ENCODE results near the gene POLR2L.

Gene POLR2L

GRCh38 chr11:865462-866430 is 23.4 kb upstream of the POLR2L start:
- H3K4me1 ChIP-seq = peaks cover 0 to 12% (median 0%) of the 10 kb centered on the region in 4 donors
- TF ChIP-seq, protein P1, sequence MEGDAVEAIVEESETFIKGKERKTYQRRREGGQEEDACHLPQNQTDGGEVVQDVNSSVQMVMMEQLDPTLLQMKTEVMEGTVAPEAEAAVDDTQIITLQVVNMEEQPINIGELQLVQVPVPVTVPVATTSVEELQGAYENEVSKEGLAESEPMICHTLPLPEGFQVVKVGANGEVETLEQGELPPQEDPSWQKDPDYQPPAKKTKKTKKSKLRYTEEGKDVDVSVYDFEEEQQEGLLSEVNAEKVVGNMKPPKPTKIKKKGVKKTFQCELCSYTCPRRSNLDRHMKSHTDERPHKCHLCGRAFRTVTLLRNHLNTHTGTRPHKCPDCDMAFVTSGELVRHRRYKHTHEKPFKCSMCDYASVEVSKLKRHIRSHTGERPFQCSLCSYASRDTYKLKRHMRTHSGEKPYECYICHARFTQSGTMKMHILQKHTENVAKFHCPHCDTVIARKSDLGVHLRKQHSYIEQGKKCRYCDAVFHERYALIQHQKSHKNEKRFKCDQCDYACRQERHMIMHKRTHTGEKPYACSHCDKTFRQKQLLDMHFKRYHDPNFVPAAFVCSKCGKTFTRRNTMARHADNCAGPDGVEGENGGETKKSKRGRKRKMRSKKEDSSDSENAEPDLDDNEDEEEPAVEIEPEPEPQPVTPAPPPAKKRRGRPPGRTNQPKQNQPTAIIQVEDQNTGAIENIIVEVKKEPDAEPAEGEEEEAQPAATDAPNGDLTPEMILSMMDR (IDR thresholded peaks at IDR 0.05) = no peak
- no peaks in the 10 kb centered on the region for H3K27me3 ChIP-seq
- H3K36me3 ChIP-seq = peaks cover 0 to 81% (median 40%) of the 10 kb centered on the region in 3 donors
- no peak overlapping the region for H3K27ac ChIP-seq
- no peak for DNase-seq
- H3K9me3 ChIP-seq = no peaks in the 10 kb centered on the region
- H3K4me3 ChIP-seq = no peak overlapping the region
- intact Hi-C loops (cut with DNase I; ENCODE audit: low total_unique reads) = no loop called here

DNA sequence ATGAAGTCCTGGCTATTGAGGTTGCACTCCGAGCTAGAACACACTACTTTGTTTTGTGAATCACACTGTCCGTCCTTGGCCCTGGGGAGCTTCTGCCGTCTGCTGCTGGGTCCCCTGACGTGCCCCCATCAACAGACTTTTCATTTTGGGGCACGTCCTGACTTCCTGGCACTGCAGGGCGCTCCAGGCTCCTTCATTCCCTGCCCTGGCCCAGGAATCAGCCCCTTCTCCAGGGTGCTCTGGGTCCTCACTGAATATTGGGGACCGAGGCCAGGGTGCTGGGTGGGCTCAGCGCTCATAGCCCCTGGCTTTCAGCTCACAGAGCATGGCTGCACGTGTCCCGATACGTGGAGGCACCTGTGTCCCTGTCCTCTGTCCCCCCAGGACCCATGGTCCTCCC is 22.6 kb upstream of the POLR2L start:
- peaks cover 0 to 17% (median 3%) of the 10 kb centered on the region in 4 donors for H3K4me1 ChIP-seq
- no peak for DNase-seq
- intact Hi-C loops (cut with DNase I; ENCODE audit: low total_unique reads) = no loop called here

GRCh38 chr11:863910-864827 is 21.8 kb upstream of the POLR2L start:
- Histone ChIP-seq H3K4me1 (peaks cover 0 to 23% (median 9%) of the 10 kb centered on the region in 4 donors), H3K9me3 (no peaks in the 10 kb centered on the region), H3K4me3 (no peak overlapping the region), H3K36me3 (peaks cover 0 to 68% (median 40%) of the 10 kb centered on the region in 3 donors), H3K27ac (no peak overlapping the region), H3K27me3 (no peaks in the 10 kb centered on the region)
- TF ChIP-seq, protein P1 (IDR thresholded peaks at IDR 0.05) = no peak
- intact Hi-C loops (cut with DNase I; ENCODE audit: low total_unique reads) = no loop called here
- no peak for DNase-seq

More for the DNA sequence above, 22.6 kb upstream of the POLR2L start:
- Histone ChIP-seq H3K36me3 (peaks cover 0 to 76% (median 40%) of the 10 kb centered on the region in 3 donors), H3K27me3 (no peaks in the 10 kb centered on the region), H3K27ac (no peak overlapping the region), H3K9me3 (no peaks in the 10 kb centered on the region), H3K4me3 (no peak overlapping the region)
- TF ChIP-seq, protein P1 (IDR thresholded peaks at IDR 0.05) = no peak

GRCh38 chr11:863023-863909 is 20.9 kb upstream of the POLR2L start:
- Histone ChIP-seq H3K36me3 (peaks cover 0 to 59% (median 40%) of the 10 kb centered on the region in 3 donors), H3K4me1 (peaks cover 0 to 32% (median 10%) of the 10 kb centered on the region in 4 donors), H3K27me3 (no peaks in the 10 kb centered on the region), H3K9me3 (no peaks in the 10 kb centered on the region), H3K27ac (no peak overlapping the region), H3K4me3 (no peak overlapping the region)
- TF ChIP-seq, protein P1 (IDR thresholded peaks at IDR 0.05) = no peak
- DNase-seq = no peak
- intact Hi-C loops (cut with DNase I; ENCODE audit: low total_unique reads) = no loop called here

DNA sequence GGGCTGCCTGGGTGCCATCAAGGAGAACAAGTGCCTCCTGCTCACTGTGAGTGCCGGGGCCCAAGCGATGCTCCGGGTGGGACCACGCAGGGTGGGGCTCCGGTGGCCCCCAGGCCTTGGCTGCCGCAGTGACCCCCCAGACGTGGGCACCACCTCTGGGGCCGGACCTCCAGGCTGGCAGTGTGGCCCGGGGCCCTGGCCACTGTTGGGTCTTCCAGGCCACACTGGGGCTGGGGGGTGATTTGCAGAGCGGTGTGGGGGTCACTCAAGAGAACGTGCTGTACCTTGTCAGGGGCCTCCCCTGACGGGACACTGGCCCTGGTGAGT is 20.3 kb upstream of the POLR2L start:
- Histone ChIP-seq H3K36me3 (peaks cover 0 to 53% (median 40%) of the 10 kb centered on the region in 3 donors), H3K4me3 (no peak overlapping the region), H3K4me1 (peaks cover 0 to 32% (median 10%) of the 10 kb centered on the region in 4 donors), H3K9me3 (no peaks in the 10 kb centered on the region), H3K27me3 (no peaks in the 10 kb centered on the region), H3K27ac (no peak overlapping the region)
- DNase-seq = no peak
- intact Hi-C loops (cut with DNase I; ENCODE audit: low total_unique reads) = no loop called here
- TF ChIP-seq, protein P1 (IDR thresholded peaks at IDR 0.05) = no peak

All from tibial artery (tissue), 4 donors.